ENCODE results near the gene CLCNKA. TPM values are rescaled to one million over a fixed set of nuclear protein-coding genes. Genes with fewer than 3 reads are reported as not detected.

The CLCNKA gene
- total RNA-seq, 1 experiment from 2014 or later: not detected

DNA sequence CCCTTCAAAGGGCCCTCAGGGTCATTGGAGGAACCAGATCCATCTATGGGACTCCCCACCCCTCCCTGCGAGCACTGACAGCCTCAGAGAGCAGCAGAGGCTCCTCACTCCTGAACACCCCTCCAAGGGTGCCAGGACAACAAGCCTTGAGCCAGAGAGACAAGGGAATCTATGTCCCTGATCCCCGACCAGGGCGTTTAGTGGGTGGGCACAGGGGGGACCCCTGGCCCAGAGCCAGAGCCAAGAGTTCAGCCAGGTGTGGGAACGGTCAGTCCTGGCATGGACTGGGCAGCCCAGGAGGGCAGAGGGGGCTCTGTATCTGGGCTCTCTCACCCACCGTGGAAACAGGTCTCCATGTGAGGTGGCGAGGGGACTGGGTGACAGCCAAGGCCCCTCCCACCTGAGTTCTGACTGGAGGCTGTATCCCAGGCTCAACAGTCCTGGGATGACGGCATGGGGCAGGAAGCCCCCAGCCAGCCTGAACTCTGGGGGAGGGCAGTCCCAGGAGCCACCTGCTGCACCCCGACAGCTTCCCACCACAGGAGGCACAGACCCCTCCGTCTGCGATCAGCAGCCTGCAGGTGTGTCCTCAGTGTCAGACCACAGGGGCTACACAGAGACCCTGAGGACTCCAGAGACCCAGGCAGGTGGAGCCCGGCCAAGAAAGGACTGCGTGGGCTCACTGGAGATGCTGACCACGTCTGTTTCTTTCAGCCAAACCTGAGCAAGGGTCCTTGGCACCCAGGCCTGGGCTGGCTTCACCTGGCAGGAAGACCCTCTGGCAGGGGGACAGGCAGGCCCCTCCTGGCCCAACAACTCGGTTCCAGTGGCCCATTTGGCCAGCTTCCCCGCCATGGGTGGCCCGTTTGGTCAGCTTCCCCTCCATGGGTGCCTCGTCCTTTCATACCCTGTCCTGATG, 29.0 kb upstream of the CLCNKA start:
- CTCF ChIA-PET: no interaction called here

DNA sequence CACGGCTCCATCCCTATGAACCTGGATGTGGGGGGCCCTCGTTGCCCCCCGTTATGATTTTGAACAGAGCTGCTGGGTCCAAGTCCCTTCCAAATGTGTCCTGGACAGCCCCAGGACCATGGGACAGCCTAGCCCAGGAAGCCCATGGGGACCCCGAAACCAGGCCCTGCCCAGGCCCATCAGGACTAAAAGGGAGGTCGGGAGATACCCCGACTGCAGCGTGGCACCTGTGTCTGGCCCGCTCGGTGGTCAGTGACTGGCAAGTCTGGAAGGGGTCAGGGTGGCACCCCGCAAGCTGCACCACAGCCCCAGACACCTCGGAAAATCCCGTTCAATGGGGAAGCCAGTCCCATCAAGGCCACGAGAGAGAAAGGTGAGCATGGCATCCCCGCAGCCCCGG, 28.2 kb upstream of the CLCNKA start:
- no peak for ATAC-seq

More for the DNA sequence above, 29.0 kb upstream of the CLCNKA start:
- H3F3A ChIP-seq (ENCODE audit: low read length, unreplicated experiment): no peaks in the 10 kb centered on the region
- no peaks in the 10 kb centered on the region for H3K36me3 ChIP-seq (ENCODE audit: low read depth, low read length)
- H3K9me3 ChIP-seq (ENCODE audit: low read length): no peaks in the 10 kb centered on the region
- TF ChIP-seq EZH2phosphoT487 (IDR thresholded peaks at IDR 0.05; ENCODE audit: borderline replicate concordance, low read length) (no peak), EZH2 (IDR thresholded peaks at IDR 0.05; ENCODE audit: low read length, unreplicated experiment) (no peak)
- TF ChIP-seq, protein P1, sequence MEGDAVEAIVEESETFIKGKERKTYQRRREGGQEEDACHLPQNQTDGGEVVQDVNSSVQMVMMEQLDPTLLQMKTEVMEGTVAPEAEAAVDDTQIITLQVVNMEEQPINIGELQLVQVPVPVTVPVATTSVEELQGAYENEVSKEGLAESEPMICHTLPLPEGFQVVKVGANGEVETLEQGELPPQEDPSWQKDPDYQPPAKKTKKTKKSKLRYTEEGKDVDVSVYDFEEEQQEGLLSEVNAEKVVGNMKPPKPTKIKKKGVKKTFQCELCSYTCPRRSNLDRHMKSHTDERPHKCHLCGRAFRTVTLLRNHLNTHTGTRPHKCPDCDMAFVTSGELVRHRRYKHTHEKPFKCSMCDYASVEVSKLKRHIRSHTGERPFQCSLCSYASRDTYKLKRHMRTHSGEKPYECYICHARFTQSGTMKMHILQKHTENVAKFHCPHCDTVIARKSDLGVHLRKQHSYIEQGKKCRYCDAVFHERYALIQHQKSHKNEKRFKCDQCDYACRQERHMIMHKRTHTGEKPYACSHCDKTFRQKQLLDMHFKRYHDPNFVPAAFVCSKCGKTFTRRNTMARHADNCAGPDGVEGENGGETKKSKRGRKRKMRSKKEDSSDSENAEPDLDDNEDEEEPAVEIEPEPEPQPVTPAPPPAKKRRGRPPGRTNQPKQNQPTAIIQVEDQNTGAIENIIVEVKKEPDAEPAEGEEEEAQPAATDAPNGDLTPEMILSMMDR (conservative IDR thresholded peaks at IDR 0.05; ENCODE audit: low read depth, low read length): no peak
- H3K4me1 ChIP-seq (ENCODE audit: insufficient read depth, low read length): no peaks in the 10 kb centered on the region
- no peak overlapping the region for H3K4me2 ChIP-seq (ENCODE audit: low read length)
- ATAC-seq (no peak), DNase-seq (no peak)
- no peaks in the 10 kb centered on the region for H3K9me2 ChIP-seq (replicated peaks; ENCODE audit: low read length)
- no peaks in the 10 kb centered on the region for H3K27me3 ChIP-seq (ENCODE audit: low read length)
- no peaks in the 10 kb centered on the region for H4K20me1 ChIP-seq (ENCODE audit: low read length)
- no peak overlapping the region for H2AFZ ChIP-seq (ENCODE audit: low read length)
- H3K4me3 ChIP-seq (ENCODE audit: low read length): no peak overlapping the region
- no peaks in the 10 kb centered on the region for H3K79me2 ChIP-seq (ENCODE audit: low read length)
- intact Hi-C loops (cut with micrococcal nuclease): no loop called here
- H3K9ac ChIP-seq (ENCODE audit: low read length): no peak overlapping the region
- no peak overlapping the region for H3K27ac ChIP-seq (ENCODE audit: low read length)
- POLR2A ChIA-PET (ENCODE audit: unreplicated experiment): no interaction called here
- no TSS peak for BruUV-seq (replicated peaks)

More for the DNA sequence above, 28.2 kb upstream of the CLCNKA start:
- Histone ChIP-seq H4K20me1 (ENCODE audit: low read length) (no peaks in the 10 kb centered on the region), H3K9me3 (ENCODE audit: low read length) (no peaks in the 10 kb centered on the region), H3K4me1 (ENCODE audit: insufficient read depth, low read length) (no peaks in the 10 kb centered on the region), H3K9me2 (replicated peaks; ENCODE audit: low read length) (no peaks in the 10 kb centered on the region), H2AFZ (ENCODE audit: low read length) (no peak overlapping the region), H3K27me3 (ENCODE audit: low read length) (no peaks in the 10 kb centered on the region), H3K27ac (ENCODE audit: low read length) (no peak overlapping the region), H3K79me2 (ENCODE audit: low read length) (no peaks in the 10 kb centered on the region), H3K4me2 (ENCODE audit: low read length) (no peak overlapping the region), H3K36me3 (ENCODE audit: low read depth, low read length) (no peaks in the 10 kb centered on the region), H3K9ac (ENCODE audit: low read length) (no peak overlapping the region), H3K4me3 (ENCODE audit: low read length) (no peak overlapping the region), H3F3A (ENCODE audit: low read length, unreplicated experiment) (no peaks in the 10 kb centered on the region)
- TF ChIP-seq EZH2phosphoT487 (IDR thresholded peaks at IDR 0.05; ENCODE audit: borderline replicate concordance, low read length) (no peak), EZH2 (IDR thresholded peaks at IDR 0.05; ENCODE audit: low read length, unreplicated experiment) (no peak)
- TF ChIP-seq, protein P1 (conservative IDR thresholded peaks at IDR 0.05; ENCODE audit: low read depth, low read length): no peak
- POLR2A ChIA-PET (ENCODE audit: unreplicated experiment): no interaction called here
- BruUV-seq (replicated peaks): no TSS peak
- intact Hi-C loops (cut with micrococcal nuclease): loop anchor here (1.0 to 2.0 kb wide), 2 partner anchors 178 to 191 kb away; no protein-coding TSS in a partner anchor
- no peak for DNase-seq
- CTCF ChIA-PET: no interaction called here

Data from PC-3 (cell line).